H1 (cell line): ENCODE results near the gene BZW1. TPM values are rescaled to one million over a fixed set of nuclear protein-coding genes. Genes with fewer than 3 reads are reported as not detected.

Experiments used
- CTCF ChIA-PET: fragments of 300-600 bp; sonication (Branson Sonifier 250); formaldehyde crosslinking; loops from one replicate; lab custom pipeline; 2021; ENCODE audit not compliant: partially characterized antibody; lab: Charles Lee
- POLR2A ChIA-PET: fragments of 300-600 bp; sonication (Branson Sonifier 250); formaldehyde crosslinking; loops from one replicate; lab custom pipeline; 2021; ENCODE audit warnings: inconsistent platforms; ENCODE audit not compliant: partially characterized antibody; lab: Charles Lee
- DNase-seq, 2 experiments: peaks; one replicate each; pipeline versions ENCODE4 v3.0.0 to v3.0.0-alpha.2; 2010 to 2022; ENCODE audit warnings: low spot score in 2 of 2, low read depth in 1 of 2, mixed read lengths in 1 of 2
- FAIRE-seq: peaks from 2 replicates; lab custom pipeline; 2011; peaks lifted over from hg19 to GRCh38; lab: Jason Lieb, UNC
- H2AFZ ChIP-seq: 2 replicates; pipeline ENCODE4 v1.8.1; 2012; ENCODE audit warnings: low read length, inconsistent platforms
- H2AK5ac ChIP-seq: 2 replicates; pipeline ENCODE4 v1.6.1; 2013; ENCODE audit warnings: low read depth, low read length
- H2BK120ac ChIP-seq: replicated peaks from 2 replicates; pipeline ENCODE3; 2013; ENCODE audit warnings: low read depth, low read length, inconsistent platforms
- H2BK12ac ChIP-seq: 2 replicates; pipeline ENCODE4 v1.6.1; 2013; ENCODE audit warnings: low read depth, low read length
- H2BK15ac ChIP-seq: 2 replicates; pipeline ENCODE4 v1.6.1; 2013; ENCODE audit warnings: low read length
- H2BK20ac ChIP-seq: 2 replicates; pipeline ENCODE4 v1.6.1; 2013; ENCODE audit warnings: low read length
- H2BK5ac ChIP-seq: 2 replicates; pipeline ENCODE4 v1.6.1; 2013; ENCODE audit warnings: low read depth, low read length
- H3K14ac ChIP-seq: 2 replicates; pipeline ENCODE4 v1.6.1; 2013; ENCODE audit warnings: inconsistent platforms; ENCODE audit not compliant: insufficient read length
- H3K18ac ChIP-seq: 2 replicates; pipeline ENCODE4 v1.6.1; 2013; ENCODE audit warnings: low read length; ENCODE audit errors: extremely low read depth
- H3K23ac ChIP-seq: 2 replicates; pipeline ENCODE4 v1.6.1; 2013; ENCODE audit warnings: inconsistent platforms; ENCODE audit not compliant: insufficient read length
- H3K23me2 ChIP-seq: 2 replicates; pipeline ENCODE4 v1.6.1; 2013; ENCODE audit warnings: low read depth, low read length
- H3K27ac ChIP-seq: 2 replicates; pipeline ENCODE4 v1.6.1; 2011; ENCODE audit warnings: low read depth, low read length, inconsistent platforms
- H3K27me3 ChIP-seq, 4 experiments: replicated peaks in 1 of 4; 1 replicate in 1 of 4; 2 replicates in 3 of 4; pipeline versions ENCODE4 v1.6.1 to v1.8.1; 2011 to 2013; ENCODE audit warnings: low read length in 3 of 4, mild to moderate bottlenecking in 3 of 4, inconsistent platforms in 2 of 4, mixed read lengths in 2 of 4, moderate library complexity in 1 of 4; ENCODE audit not compliant: control insufficient read depth in 3 of 4, insufficient read depth in 3 of 4; ENCODE audit errors: extremely low read depth in 1 of 4
- H3K36me3 ChIP-seq, 4 experiments: 2 replicates each; pipeline versions ENCODE4 v1.6.1 to v1.8.1; 2011 to 2013; ENCODE audit warnings: mild to moderate bottlenecking in 4 of 4, low read length in 3 of 4, moderate library complexity in 2 of 4, control low read depth in 1 of 4, inconsistent platforms in 1 of 4; ENCODE audit not compliant: insufficient read depth in 4 of 4, control insufficient read depth in 2 of 4
- H3K4ac ChIP-seq: replicated peaks from 2 replicates; pipeline ENCODE3; 2013; ENCODE audit warnings: low read length, low read depth, mixed read lengths, inconsistent platforms; ENCODE audit not compliant: insufficient read length
- H3K4me1 ChIP-seq, 4 experiments: replicated peaks in 1 of 4; 1 replicate in 1 of 4; 2 replicates in 3 of 4; pipeline versions ENCODE4 v1.6.1 to v1.8.1; 2011 to 2013; ENCODE audit warnings: low read length in 3 of 4, inconsistent platforms in 2 of 4, mixed read lengths in 1 of 4; ENCODE audit not compliant: insufficient read depth in 4 of 4, control insufficient read depth in 3 of 4
- H3K4me2 ChIP-seq, 2 experiments: 2 replicates each; pipeline versions ENCODE4 v1.6.1 to v1.8.1; 2011 to 2013; ENCODE audit warnings: low read depth in 2 of 2, low read length in 2 of 2, control low read depth in 1 of 2, inconsistent platforms in 1 of 2, mild to moderate bottlenecking in 1 of 2; ENCODE audit not compliant: insufficient read depth in 1 of 2
- H3K4me3 ChIP-seq, 4 experiments: fragments of 200-600, 300-600 bp in 1 of 4; sonication (generic), shearing (Covaris generic), sonication (Bioruptor Twin) in 1 of 4; 2 replicates each; pipeline versions ENCODE4 v1.5.1 to v1.8.1; 2011 to 2016; ENCODE audit warnings: low read length in 4 of 4, low read depth in 3 of 4, control low read depth in 2 of 4, inconsistent platforms in 2 of 4, mild to moderate bottlenecking in 2 of 4, mixed read lengths in 1 of 4, moderate library complexity in 1 of 4; ENCODE audit not compliant: insufficient read depth in 2 of 4; ENCODE audit errors: extremely low read depth in 1 of 4
- H3K56ac ChIP-seq: replicated peaks from 2 replicates; pipeline ENCODE3; 2013; ENCODE audit warnings: low read depth, mild to moderate bottlenecking, mixed read lengths, low read length, inconsistent platforms; ENCODE audit not compliant: insufficient read length
- H3K79me1 ChIP-seq: 2 replicates; pipeline ENCODE4 v1.6.1; 2013; ENCODE audit warnings: low read depth, low read length, control low read depth
- H3K79me2 ChIP-seq, 2 experiments: 2 replicates each; pipeline versions ENCODE4 v1.6.1 to v1.8.1; 2012 to 2013; ENCODE audit warnings: low read length in 2 of 2, mild to moderate bottlenecking in 2 of 2, inconsistent platforms in 1 of 2; ENCODE audit not compliant: insufficient read depth in 2 of 2, control insufficient read depth in 1 of 2
- H3K9ac ChIP-seq, 4 experiments: replicated peaks in 1 of 4; 1 replicate in 1 of 4; 2 replicates in 3 of 4; pipeline versions ENCODE4 v1.6.1 to v1.8.1; 2011 to 2013; ENCODE audit warnings: low read depth in 3 of 4, low read length in 3 of 4, control low read depth in 2 of 4, mild to moderate bottlenecking in 2 of 4, moderate library complexity in 2 of 4, inconsistent platforms in 1 of 4; ENCODE audit errors: extremely low read depth in 1 of 4
- H3K9me3 ChIP-seq, 2 experiments: 2 replicates each; pipeline versions ENCODE4 v1.6.1 to v1.8.1; 2012 to 2013; ENCODE audit warnings: mild to moderate bottlenecking in 2 of 2, moderate library complexity in 2 of 2, control low read depth in 1 of 2, inconsistent platforms in 1 of 2, low read depth in 1 of 2, low read length in 1 of 2, mixed read lengths in 1 of 2; ENCODE audit not compliant: insufficient read depth in 2 of 2
- H4K20me1 ChIP-seq, 2 experiments: replicated peaks in 1 of 2; 2 replicates each; pipeline versions ENCODE3 to v1.8.1; 2011 to 2013; ENCODE audit warnings: inconsistent platforms in 2 of 2, low read length in 2 of 2, mild to moderate bottlenecking in 1 of 2; ENCODE audit not compliant: insufficient read depth in 2 of 2, control insufficient read depth in 1 of 2
- H4K5ac ChIP-seq: 2 replicates; pipeline ENCODE4 v1.6.1; 2013; ENCODE audit warnings: low read length, low read depth, mixed read lengths, inconsistent platforms; ENCODE audit not compliant: insufficient read length
- H4K8ac ChIP-seq: 2 replicates; pipeline ENCODE4 v1.8.0; 2013; ENCODE audit warnings: mild to moderate bottlenecking, moderate library complexity, low read length, inconsistent platforms; ENCODE audit not compliant: insufficient read depth; ENCODE audit errors: extremely low read depth
- H4K91ac ChIP-seq: replicated peaks from 2 replicates; pipeline ENCODE3; 2013; ENCODE audit warnings: low read length, mixed read lengths, inconsistent platforms; ENCODE audit not compliant: insufficient read length
- EP300 ChIP-seq, 2 experiments: IDR thresholded peaks; 1 replicate in 1 of 2; 2 replicates in 1 of 2; pipeline ENCODE4 v1.6.1; 2011 to 2012; ENCODE audit warnings: low read depth in 2 of 2, low read length in 2 of 2, mild to moderate bottlenecking in 2 of 2, borderline replicate concordance in 1 of 2, inconsistent platforms in 1 of 2, moderate library complexity in 1 of 2
- KDM4A ChIP-seq: IDR thresholded peaks from one replicate; pipeline ENCODE4 v1.7.1; 2012; ENCODE audit warnings: low read depth, mild to moderate bottlenecking, moderate library complexity, low read length, inconsistent platforms; ENCODE audit not compliant: severe bottlenecking
- SP4 ChIP-seq: IDR thresholded peaks from 2 replicates; pipeline ENCODE4 v1.6.1; 2012; ENCODE audit warnings: low read length, inconsistent platforms
- SUZ12 ChIP-seq: fragments of 200-600 bp; sonication (generic); IDR thresholded peaks from 2 replicates; pipeline ENCODE4 v1.6.1; 2012; ENCODE audit warnings: mild to moderate bottlenecking, inconsistent platforms, low read length, moderate library complexity, mixed read lengths
- ZNF274 ChIP-seq: IDR thresholded peaks from 2 replicates; pipeline ENCODE4 v1.7.0; 2012; ENCODE audit warnings: low read length, borderline replicate concordance; ENCODE audit errors: extremely low read depth
- WGBS, 2 experiments: shearing (Covaris generic) in 1 of 2; methylation state at CpG; one replicate each; pipeline versions ENCODE4 v1.1.6 to v1.1.7; 2013 to 2015; ENCODE audit warnings: low lambda C conversion rate in 2 of 2, mixed read lengths in 2 of 2, inconsistent platforms in 1 of 2, low coverage in 1 of 2, missing lambda C conversion rate in 1 of 2; ENCODE audit not compliant: insufficient replicate concordance in 2 of 2, insufficient coverage in 1 of 2, insufficient read length in 1 of 2; ENCODE audit errors: extremely low coverage in 1 of 2, missing lambda C conversion rate in 1 of 2; 5-methylcytosine and 5-hydroxymethylcytosine counted together
- polyA plus RNA-seq, 7 experiments: library from polyadenylated mRNA; depleted of rRNA in 3 of 7; stranded (reverse) in 5 of 7; unstranded in 2 of 7; fragments of >200 nt in 5 of 7; fragments of 200-250 nt in 2 of 7; gene quantifications; 1 replicate in 5 of 7; 2 replicates in 1 of 7; 4 replicates in 1 of 7; pipeline versions ENCODE4 v1.2.1 to v1.2.3, GENCODE V29; 2011 to 2013; ENCODE audit warnings: missing spikeins in 2 of 7, mixed read lengths in 2 of 7
- total RNA-seq: library from RNA; stranded (reverse); fragmentation: NEBNext Ultra II Directional; extraction: Animal tissue kit (Norgen Biotek cat#: 25700); gene quantifications from 2 replicates; pipeline ENCODE4 v1.2.1, GENCODE V29; 2021

The BZW1 gene
- total and polyA plus RNA-seq, 2 of the 8 experiments (the other 6 are each of a cell fraction or from before 2014, with no cell fraction given) = 152 to 335 TPM

GRCh38 chr2:200809506-200810251, 2.0 kb upstream of the BZW1 start:
- Histone ChIP-seq H3K56ac (no peak overlapping the region), H2BK20ac (no peak overlapping the region), H3K9me3 (no peaks in the 10 kb centered on the region), H2BK15ac (no peak overlapping the region), H3K4me2 (no peak overlapping the region; a peak in 1 of 4 replicates), H3K79me1 (no peaks in the 10 kb centered on the region), H3K18ac (no peak overlapping the region), H2BK12ac (no peak overlapping the region), H3K23me2 (peaks cover 9% of the 10 kb centered on the region), H3K9ac (no peak overlapping the region), H3K4ac (no peak overlapping the region), H4K5ac (no peak overlapping the region), H2BK120ac (no peak overlapping the region), H4K91ac (no peak overlapping the region), H3K23ac (no peak overlapping the region), H3K27ac (no peak overlapping the region), H2AFZ (no peak overlapping the region), H2AK5ac (no peak overlapping the region), H4K20me1 (peaks cover 8 to 15% of the 10 kb centered on the region in 2 experiments), H3K36me3 (peaks cover 8 to 15% (median 11%) of the 10 kb centered on the region in 4 experiments), H3K79me2 (peaks cover 17 to 29% of the 10 kb centered on the region in 2 experiments), H4K8ac (no peak overlapping the region), H3K4me1 (peaks cover 2 to 9% (median 5%) of the 10 kb centered on the region in 4 experiments; a peak in 6 of 7 replicates), H3K27me3 (no peaks in the 10 kb centered on the region), H3K14ac (no peak overlapping the region), H2BK5ac (no peak overlapping the region), H3K4me3 (no peak overlapping the region)
- POLR2A ChIA-PET = interaction anchor here (1.3 to 1.5 kb wide), 2 partner anchors 10 to 96 kb away, joined by 3 to 4 read pairs; no protein-coding TSS in a partner anchor
- CTCF ChIA-PET = interaction anchor here (1.5 kb wide), 1 partner anchor 96 kb away, joined by 3 read pairs; no protein-coding TSS in a partner anchor
- DNase-seq (no peak), FAIRE-seq (no peak)
- WGBS, 2 experiments = 88% methylated on average over 7 of the region's 7 CpGs; no CpG with 5 or more reads in 1 of the 2 experiments
- TF ChIP-seq SUZ12 (no peak), SP4 (no peak), ZNF274 (no peak), EP300 (IDR thresholded peaks at IDR 0.05; ENCODE audit: borderline replicate concordance in 1 of 2, low read depth in 2 of 2, low read length in 2 of 2) (no peak), KDM4A (no peak)
